ENCODE results near the gene TADA2B.

DNA sequence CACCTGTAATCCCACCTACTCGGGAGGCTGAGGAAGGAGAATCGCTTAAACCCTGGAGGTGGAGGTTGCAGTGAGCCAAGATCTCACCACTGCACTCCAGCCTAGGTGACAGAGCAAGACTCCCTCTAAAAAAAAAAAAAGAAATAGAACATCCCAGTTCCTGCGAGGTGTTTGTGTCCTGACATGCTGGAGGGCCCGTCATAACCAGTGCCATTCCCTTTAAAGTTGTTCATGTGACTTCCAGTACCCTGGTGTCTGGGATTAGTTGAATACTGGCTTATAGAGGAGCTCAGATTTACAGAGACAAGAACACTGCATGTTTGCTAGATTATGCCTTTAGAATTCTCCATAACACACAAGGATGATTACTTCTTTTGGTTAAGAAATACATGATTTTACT is 37.6 kb upstream of the TADA2B start:
- TF ChIP-seq POLR2A (IDR thresholded peaks at IDR 0.05; ENCODE audit: low read depth, low read length) (no peak), SPI1 (IDR thresholded peaks at IDR 0.05; ENCODE audit: low read depth, low read length) (no peak), POLR2AphosphoS5 (IDR thresholded peaks at IDR 0.05; ENCODE audit: low read depth, low read length) (no peak), PAX5 (IDR thresholded peaks at IDR 0.05; ENCODE audit: insufficient read depth, low read length, severe bottlenecking) (no peak)
